HEK293T (cell line): ENCODE measurements around the gene MMP14.
"Not testable (repeated sequence)": the region's sequence is repeated elsewhere in the genome, so short reads cannot be mapped to it uniquely, and the experiment has no call there.

Experiments
- BHLHE40 ChIP-seq: fragments of 450-650 bp; IDR thresholded peaks from 2 replicates; pipeline ENCODE4 v1.6.1; 2016; ENCODE audit warnings: mild to moderate bottlenecking, moderate library complexity, borderline replicate concordance
- CTBP1 ChIP-seq: fragments of 450-650 bp; IDR thresholded peaks from 2 replicates; pipeline ENCODE4 v1.6.1; 2016; ENCODE audit warnings: borderline replicate concordance
- FOXA1 ChIP-seq: fragments of 450-650 bp; IDR thresholded peaks from 2 replicates; pipeline ENCODE4 v1.6.1; 2016; ENCODE audit warnings: mild to moderate bottlenecking
- FOXM1 ChIP-seq: fragments of 450-650 bp; IDR thresholded peaks from 2 replicates; pipeline ENCODE4 v1.6.1; 2017; ENCODE audit warnings: mild to moderate bottlenecking, borderline replicate concordance

DNA sequence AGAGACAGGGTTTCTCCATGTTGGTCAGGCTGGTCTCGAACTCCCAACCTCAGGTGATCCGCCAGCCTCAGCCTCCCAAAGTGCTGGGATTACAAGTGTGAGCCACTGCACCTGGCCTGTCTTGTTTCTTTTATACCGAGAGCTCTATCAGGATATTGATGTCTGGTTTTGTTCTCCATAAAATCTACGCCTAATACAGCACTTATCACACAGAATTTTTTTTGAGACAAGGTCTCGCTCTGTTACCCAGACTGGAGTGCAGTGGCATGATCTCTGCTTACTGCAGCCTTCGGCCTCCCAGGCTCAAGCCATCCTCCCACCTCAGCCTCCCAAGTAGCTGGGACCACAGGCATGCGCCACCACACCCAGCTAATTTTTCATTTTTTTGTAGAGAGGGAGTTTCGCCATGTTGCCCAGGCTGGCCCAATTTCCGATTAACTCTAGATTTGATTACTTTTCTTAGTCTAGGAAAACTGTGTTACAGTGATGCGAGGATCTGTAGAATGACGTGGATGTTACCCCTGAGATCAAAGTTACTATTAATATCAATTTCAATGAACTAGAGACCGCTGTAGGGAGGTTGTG is 7.2 kb upstream of the MMP14 start:
- TF ChIP-seq FOXA1, FOXM1, BHLHE40, CTBP1: not testable (repeated sequence)
